GM23338 (cell line): ENCODE data around the gene SLC25A25. TPM values are rescaled to one million over a fixed set of nuclear protein-coding genes. Genes with fewer than 3 reads are reported as not detected.

Source experiments
- ATAC-seq: fragments of 200-7000 bp; cut with Tn5 transposase; 3 replicates; pipeline ENCODE4 v1.9.1; 2020
- DNase-seq: peaks from one replicate; pipeline ENCODE4 v3.0.0-alpha.2; 2015; ENCODE audit warnings: low spot score
- H2AFZ ChIP-seq: fragments of 200-600 bp; sonication (generic); 2 replicates; pipeline ENCODE4 v1.8.0; 2016; ENCODE audit warnings: antibody characterized with exemption, mild to moderate bottlenecking, moderate library complexity
- H3F3A ChIP-seq: fragments of 200-600 bp; sonication (generic); replicated peaks from 2 replicates; pipeline ENCODE4 v1.8.0; 2017; ENCODE audit warnings: antibody characterized with exemption, mixed run types, low read depth
- H3K27ac ChIP-seq: fragments of 200-600 bp; sonication (generic); 2 replicates; pipeline ENCODE4 v1.6.1; 2016; ENCODE audit warnings: low read depth
- H3K27me3 ChIP-seq: fragments of 200-600 bp; sonication (generic); 2 replicates; pipeline ENCODE4 v1.8.0; 2016; ENCODE audit warnings: mild to moderate bottlenecking, mixed run types, moderate library complexity; ENCODE audit not compliant: insufficient read depth
- H3K36me3 ChIP-seq: fragments of 200-600 bp; sonication (generic); 2 replicates; pipeline ENCODE4 v1.8.0; 2016; ENCODE audit warnings: mild to moderate bottlenecking; ENCODE audit not compliant: insufficient read depth
- H3K4me1 ChIP-seq: fragments of 200-600 bp; sonication (generic); 2 replicates; pipeline ENCODE4 v1.8.0; 2016; ENCODE audit warnings: mild to moderate bottlenecking, moderate library complexity; ENCODE audit not compliant: insufficient read depth
- H3K4me2 ChIP-seq: fragments of 200-600 bp; sonication (generic); 2 replicates; pipeline ENCODE4 v1.7.1; 2017; ENCODE audit warnings: mixed run types
- H3K4me3 ChIP-seq: fragments of 200-600 bp; sonication (generic); 2 replicates; pipeline ENCODE4 v1.6.1; 2016; ENCODE audit warnings: mixed run types
- H3K79me2 ChIP-seq: fragments of 200-600 bp; sonication (generic); replicated peaks from 2 replicates; pipeline ENCODE4 v1.8.0; 2017; ENCODE audit warnings: mild to moderate bottlenecking; ENCODE audit not compliant: insufficient read depth
- H3K9me2 ChIP-seq: fragments of 200-600 bp; sonication (generic); 2 replicates; pipeline ENCODE4 v1.8.0; 2017; ENCODE audit not compliant: insufficient read depth
- H4K20me1 ChIP-seq: fragments of 200-600 bp; sonication (generic); replicated peaks from 2 replicates; pipeline ENCODE4 v1.8.0; 2017; ENCODE audit warnings: mild to moderate bottlenecking; ENCODE audit not compliant: insufficient read depth
- H3K27ac Mint-ChIP-seq: 2 replicates; pipeline ENCODE4 v1.8.0; 2020; ENCODE audit warnings: inconsistent platforms, mild to moderate bottlenecking, moderate library complexity, mixed read lengths
- H3K27me3 Mint-ChIP-seq: 3 replicates; pipeline ENCODE4 v1.8.0; 2022; ENCODE audit warnings: low read depth, mild to moderate bottlenecking, moderate library complexity, mixed read lengths, inconsistent platforms; ENCODE audit not compliant: insufficient read depth, poor library complexity
- H3K36me3 Mint-ChIP-seq: 3 replicates; pipeline ENCODE4 v1.8.0; 2021; ENCODE audit warnings: low read depth, mild to moderate bottlenecking, inconsistent platforms, moderate library complexity, mixed read lengths
- H3K4me1 Mint-ChIP-seq: 3 replicates; pipeline ENCODE4 v1.8.0; 2020; ENCODE audit warnings: mild to moderate bottlenecking, inconsistent platforms, mixed read lengths
- H3K4me3 Mint-ChIP-seq: 3 replicates; pipeline ENCODE4 v1.8.0; 2021; ENCODE audit warnings: moderate library complexity, mild to moderate bottlenecking, inconsistent platforms, mixed read lengths
- H3K9me3 Mint-ChIP-seq: 3 replicates; pipeline ENCODE4 v1.8.0; 2020; ENCODE audit warnings: moderate library complexity, mild to moderate bottlenecking, inconsistent platforms, mixed read lengths
- CREB1 ChIP-seq: fragments of 250-450 bp; sonication (Bioruptor Pico); IDR thresholded peaks from 2 replicates; pipeline ENCODE4 v1.5.0; 2020; ENCODE audit warnings: low read depth, mild to moderate bottlenecking, moderate library complexity
- EZH2 ChIP-seq: fragments of 200-600 bp; sonication (generic); IDR thresholded peaks from one replicate; pipeline ENCODE4 v1.8.0; 2017; ENCODE audit warnings: antibody characterized with exemption, mild to moderate bottlenecking, low read depth; ENCODE audit not compliant: unreplicated experiment
- POLR2AphosphoS5 ChIP-seq: IDR thresholded peaks from 2 replicates; pipeline ENCODE4 v1.6.1; 2016; ENCODE audit warnings: antibody characterized with exemption, low read depth
- STAT1 ChIP-seq: IDR thresholded peaks from one replicate; pipeline ENCODE4 v1.6.1; 2016; ENCODE audit warnings: antibody characterized with exemption; ENCODE audit not compliant: unreplicated experiment
- ZNF114 ChIP-seq: fragments of 250-450 bp; sonication (Bioruptor Pico); IDR thresholded peaks from 2 replicates; pipeline ENCODE4 v1.5.0; 2020; ENCODE audit warnings: mild to moderate bottlenecking, moderate library complexity
- ZNF331 ChIP-seq: fragments of 250-450 bp; sonication (Bioruptor Pico); IDR thresholded peaks from 2 replicates; pipeline ENCODE4 v1.5.0; 2020; ENCODE audit warnings: low read depth, mild to moderate bottlenecking, moderate library complexity
- polyA plus RNA-seq: library from polyadenylated mRNA; unstranded; fragments of >200 nt; fragmentation: Nextera tagmentation; extraction: Ambion mirVana; gene quantifications from 2 replicates; pipeline ENCODE4 v1.2.1, GENCODE V29; 2016
- total RNA-seq: library from RNA; depleted of rRNA; stranded (reverse); fragments of >200 nt; shearing (Covaris generic); gene quantifications from 2 replicates; pipeline ENCODE4 v1.2.3, GENCODE V29; 2014
- TF ChIP-seq, protein P1 (sequence below): fragments of 250-450 bp; sonication (Bioruptor Pico); IDR thresholded peaks from 2 replicates; pipeline ENCODE4 v1.5.0; 2020; ENCODE audit warnings: mild to moderate bottlenecking, moderate library complexity
- TF ChIP-seq, protein P2 (sequence below): IDR thresholded peaks from one replicate; pipeline ENCODE4 v1.6.1; 2018; ENCODE audit warnings: antibody characterized with exemption; ENCODE audit not compliant: unreplicated experiment
- TF ChIP-seq, protein P3 (sequence below): IDR thresholded peaks from 2 replicates; pipeline ENCODE4 v1.6.1; 2016; ENCODE audit warnings: antibody characterized with exemption

Gene SLC25A25
- total and polyA plus RNA-seq, 2 experiments from 2014 or later, result 7.1 to 27.0 TPM

DNA sequence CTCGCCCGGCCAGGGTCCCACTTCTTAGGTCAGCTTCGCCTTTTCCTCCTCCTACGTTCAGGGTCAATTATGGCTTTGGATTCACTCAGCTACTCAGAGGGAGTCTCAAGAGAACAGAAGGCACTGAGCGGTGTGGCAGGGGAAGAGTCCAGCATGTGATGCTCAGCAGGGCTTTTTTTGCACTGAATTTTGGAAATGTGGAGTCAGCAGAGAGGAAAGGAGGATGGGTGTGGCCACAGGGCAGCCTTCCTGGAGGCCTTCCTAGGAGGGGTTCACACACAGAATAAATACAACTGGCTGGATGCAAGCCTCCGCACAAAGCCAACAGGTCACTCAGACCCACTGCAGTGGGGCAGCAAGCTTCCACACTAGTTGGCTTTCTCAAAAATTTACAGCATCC lies 5.8 kb upstream of the SLC25A25 start:
- ATAC-seq (no peak), DNase-seq (no peak)
- no peak for TF ChIP-seq EZH2
- no peak for TF ChIP-seq ZNF114 (CRISPR knock-in tag)
- TF ChIP-seq POLR2AphosphoS5, result no peak
- no peak for TF ChIP-seq CREB1 (CRISPR knock-in tag)
- TF ChIP-seq, protein P1, sequence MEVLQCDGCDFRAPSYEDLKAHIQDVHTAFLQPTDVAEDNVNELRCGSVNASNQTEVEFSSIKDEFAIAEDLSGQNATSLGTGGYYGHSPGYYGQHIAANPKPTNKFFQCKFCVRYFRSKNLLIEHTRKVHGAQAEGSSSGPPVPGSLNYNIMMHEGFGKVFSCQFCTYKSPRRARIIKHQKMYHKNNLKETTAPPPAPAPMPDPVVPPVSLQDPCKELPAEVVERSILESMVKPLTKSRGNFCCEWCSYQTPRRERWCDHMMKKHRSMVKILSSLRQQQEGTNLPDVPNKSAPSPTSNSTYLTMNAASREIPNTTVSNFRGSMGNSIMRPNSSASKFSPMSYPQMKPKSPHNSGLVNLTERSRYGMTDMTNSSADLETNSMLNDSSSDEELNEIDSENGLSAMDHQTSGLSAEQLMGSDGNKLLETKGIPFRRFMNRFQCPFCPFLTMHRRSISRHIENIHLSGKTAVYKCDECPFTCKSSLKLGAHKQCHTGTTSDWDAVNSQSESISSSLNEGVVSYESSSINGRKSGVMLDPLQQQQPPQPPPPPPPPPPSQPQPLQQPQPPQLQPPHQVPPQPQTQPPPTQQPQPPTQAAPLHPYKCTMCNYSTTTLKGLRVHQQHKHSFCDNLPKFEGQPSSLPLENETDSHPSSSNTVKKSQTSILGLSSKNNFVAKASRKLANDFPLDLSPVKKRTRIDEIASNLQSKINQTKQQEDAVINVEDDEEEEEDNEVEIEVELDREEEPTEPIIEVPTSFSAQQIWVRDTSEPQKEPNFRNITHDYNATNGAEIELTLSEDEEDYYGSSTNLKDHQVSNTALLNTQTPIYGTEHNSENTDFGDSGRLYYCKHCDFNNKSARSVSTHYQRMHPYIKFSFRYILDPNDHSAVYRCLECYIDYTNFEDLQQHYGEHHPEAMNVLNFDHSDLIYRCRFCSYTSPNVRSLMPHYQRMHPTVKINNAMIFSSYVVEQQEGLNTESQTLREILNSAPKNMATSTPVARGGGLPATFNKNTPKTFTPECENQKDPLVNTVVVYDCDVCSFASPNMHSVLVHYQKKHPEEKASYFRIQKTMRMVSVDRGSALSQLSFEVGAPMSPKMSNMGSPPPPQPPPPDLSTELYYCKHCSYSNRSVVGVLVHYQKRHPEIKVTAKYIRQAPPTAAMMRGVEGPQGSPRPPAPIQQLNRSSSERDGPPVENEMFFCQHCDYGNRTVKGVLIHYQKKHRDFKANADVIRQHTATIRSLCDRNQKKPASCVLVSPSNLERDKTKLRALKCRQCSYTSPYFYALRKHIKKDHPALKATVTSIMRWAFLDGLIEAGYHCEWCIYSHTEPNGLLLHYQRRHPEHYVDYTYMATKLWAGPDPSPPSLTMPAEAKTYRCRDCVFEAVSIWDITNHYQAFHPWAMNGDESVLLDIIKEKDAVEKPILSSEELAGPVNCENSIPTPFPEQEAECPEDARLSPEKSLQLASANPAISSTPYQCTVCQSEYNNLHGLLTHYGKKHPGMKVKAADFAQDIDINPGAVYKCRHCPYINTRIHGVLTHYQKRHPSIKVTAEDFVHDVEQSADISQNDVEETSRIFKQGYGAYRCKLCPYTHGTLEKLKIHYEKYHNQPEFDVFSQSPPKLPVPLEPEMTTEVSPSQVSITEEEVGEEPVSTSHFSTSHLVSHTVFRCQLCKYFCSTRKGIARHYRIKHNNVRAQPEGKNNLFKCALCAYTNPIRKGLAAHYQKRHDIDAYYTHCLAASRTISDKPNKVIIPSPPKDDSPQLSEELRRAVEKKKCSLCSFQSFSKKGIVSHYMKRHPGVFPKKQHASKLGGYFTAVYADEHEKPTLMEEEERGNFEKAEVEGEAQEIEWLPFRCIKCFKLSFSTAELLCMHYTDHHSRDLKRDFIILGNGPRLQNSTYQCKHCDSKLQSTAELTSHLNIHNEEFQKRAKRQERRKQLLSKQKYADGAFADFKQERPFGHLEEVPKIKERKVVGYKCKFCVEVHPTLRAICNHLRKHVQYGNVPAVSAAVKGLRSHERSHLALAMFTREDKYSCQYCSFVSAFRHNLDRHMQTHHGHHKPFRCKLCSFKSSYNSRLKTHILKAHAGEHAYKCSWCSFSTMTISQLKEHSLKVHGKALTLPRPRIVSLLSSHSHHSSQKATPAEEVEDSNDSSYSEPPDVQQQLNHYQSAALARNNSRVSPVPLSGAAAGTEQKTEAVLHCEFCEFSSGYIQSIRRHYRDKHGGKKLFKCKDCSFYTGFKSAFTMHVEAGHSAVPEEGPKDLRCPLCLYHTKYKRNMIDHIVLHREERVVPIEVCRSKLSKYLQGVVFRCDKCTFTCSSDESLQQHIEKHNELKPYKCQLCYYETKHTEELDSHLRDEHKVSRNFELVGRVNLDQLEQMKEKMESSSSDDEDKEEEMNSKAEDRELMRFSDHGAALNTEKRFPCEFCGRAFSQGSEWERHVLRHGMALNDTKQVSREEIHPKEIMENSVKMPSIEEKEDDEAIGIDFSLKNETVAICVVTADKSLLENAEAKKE (CRISPR knock-in tag), result no peak
- TF ChIP-seq, protein P2, sequence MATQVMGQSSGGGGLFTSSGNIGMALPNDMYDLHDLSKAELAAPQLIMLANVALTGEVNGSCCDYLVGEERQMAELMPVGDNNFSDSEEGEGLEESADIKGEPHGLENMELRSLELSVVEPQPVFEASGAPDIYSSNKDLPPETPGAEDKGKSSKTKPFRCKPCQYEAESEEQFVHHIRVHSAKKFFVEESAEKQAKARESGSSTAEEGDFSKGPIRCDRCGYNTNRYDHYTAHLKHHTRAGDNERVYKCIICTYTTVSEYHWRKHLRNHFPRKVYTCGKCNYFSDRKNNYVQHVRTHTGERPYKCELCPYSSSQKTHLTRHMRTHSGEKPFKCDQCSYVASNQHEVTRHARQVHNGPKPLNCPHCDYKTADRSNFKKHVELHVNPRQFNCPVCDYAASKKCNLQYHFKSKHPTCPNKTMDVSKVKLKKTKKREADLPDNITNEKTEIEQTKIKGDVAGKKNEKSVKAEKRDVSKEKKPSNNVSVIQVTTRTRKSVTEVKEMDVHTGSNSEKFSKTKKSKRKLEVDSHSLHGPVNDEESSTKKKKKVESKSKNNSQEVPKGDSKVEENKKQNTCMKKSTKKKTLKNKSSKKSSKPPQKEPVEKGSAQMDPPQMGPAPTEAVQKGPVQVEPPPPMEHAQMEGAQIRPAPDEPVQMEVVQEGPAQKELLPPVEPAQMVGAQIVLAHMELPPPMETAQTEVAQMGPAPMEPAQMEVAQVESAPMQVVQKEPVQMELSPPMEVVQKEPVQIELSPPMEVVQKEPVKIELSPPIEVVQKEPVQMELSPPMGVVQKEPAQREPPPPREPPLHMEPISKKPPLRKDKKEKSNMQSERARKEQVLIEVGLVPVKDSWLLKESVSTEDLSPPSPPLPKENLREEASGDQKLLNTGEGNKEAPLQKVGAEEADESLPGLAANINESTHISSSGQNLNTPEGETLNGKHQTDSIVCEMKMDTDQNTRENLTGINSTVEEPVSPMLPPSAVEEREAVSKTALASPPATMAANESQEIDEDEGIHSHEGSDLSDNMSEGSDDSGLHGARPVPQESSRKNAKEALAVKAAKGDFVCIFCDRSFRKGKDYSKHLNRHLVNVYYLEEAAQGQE, result no peak
- TF ChIP-seq ZNF331 (CRISPR knock-in tag), result no peak
- TF ChIP-seq, protein P3, sequence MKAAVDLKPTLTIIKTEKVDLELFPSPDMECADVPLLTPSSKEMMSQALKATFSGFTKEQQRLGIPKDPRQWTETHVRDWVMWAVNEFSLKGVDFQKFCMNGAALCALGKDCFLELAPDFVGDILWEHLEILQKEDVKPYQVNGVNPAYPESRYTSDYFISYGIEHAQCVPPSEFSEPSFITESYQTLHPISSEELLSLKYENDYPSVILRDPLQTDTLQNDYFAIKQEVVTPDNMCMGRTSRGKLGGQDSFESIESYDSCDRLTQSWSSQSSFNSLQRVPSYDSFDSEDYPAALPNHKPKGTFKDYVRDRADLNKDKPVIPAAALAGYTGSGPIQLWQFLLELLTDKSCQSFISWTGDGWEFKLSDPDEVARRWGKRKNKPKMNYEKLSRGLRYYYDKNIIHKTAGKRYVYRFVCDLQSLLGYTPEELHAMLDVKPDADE, result no peak
- TF ChIP-seq STAT1, result no peak
- Mint-ChIP-seq H3K36me3 (no peaks in the 10 kb centered on the region), H3K4me1 (peaks cover 21% of the 10 kb centered on the region), H3K27ac (no peak overlapping the region), H3K9me3 (no peaks in the 10 kb centered on the region), H3K27me3 (peaks cover 6% of the 10 kb centered on the region), H3K4me3 (no peak overlapping the region; the same call in 2 of the 3 replicates)
- no peaks in the 10 kb centered on the region for H3K27me3 ChIP-seq
- H3K79me2 ChIP-seq, result peaks cover 10% of the 10 kb centered on the region; the same call in 1 of the 2 replicates
- H3K9me2 ChIP-seq, result peaks cover 5% of the 10 kb centered on the region; the same call in 1 of the 2 replicates
- H3K4me2 ChIP-seq, result no peak overlapping the region
- no peaks in the 10 kb centered on the region for H4K20me1 ChIP-seq
- H3F3A ChIP-seq, result peaks cover under 1% of the 10 kb centered on the region; the same call in 1 of the 2 replicates
- H3K27ac ChIP-seq, result no peak overlapping the region
- H2AFZ ChIP-seq, result no peak overlapping the region
- H3K4me1 ChIP-seq, result peaks cover 2% of the 10 kb centered on the region; the same call in 1 of the 2 replicates
- H3K4me3 ChIP-seq, result no peak overlapping the region
- no peaks in the 10 kb centered on the region for H3K36me3 ChIP-seq
